AG09319 (cell line): Measurements from ENCODE around the gene TNPO2.

Source experiments
- DNase-seq: peaks from one replicate; pipeline ENCODE4 v3.0.0-alpha.2; 2010; ENCODE audit warnings: low read depth; ENCODE audit errors: extremely low read depth
- TF ChIP-seq, protein P1 (sequence below): IDR thresholded peaks from 2 replicates; pipeline ENCODE4 v1.5.1; 2011; ENCODE audit warnings: low read depth, mild to moderate bottlenecking, inconsistent platforms, low read length, moderate library complexity

TNPO2 gene

DNA sequence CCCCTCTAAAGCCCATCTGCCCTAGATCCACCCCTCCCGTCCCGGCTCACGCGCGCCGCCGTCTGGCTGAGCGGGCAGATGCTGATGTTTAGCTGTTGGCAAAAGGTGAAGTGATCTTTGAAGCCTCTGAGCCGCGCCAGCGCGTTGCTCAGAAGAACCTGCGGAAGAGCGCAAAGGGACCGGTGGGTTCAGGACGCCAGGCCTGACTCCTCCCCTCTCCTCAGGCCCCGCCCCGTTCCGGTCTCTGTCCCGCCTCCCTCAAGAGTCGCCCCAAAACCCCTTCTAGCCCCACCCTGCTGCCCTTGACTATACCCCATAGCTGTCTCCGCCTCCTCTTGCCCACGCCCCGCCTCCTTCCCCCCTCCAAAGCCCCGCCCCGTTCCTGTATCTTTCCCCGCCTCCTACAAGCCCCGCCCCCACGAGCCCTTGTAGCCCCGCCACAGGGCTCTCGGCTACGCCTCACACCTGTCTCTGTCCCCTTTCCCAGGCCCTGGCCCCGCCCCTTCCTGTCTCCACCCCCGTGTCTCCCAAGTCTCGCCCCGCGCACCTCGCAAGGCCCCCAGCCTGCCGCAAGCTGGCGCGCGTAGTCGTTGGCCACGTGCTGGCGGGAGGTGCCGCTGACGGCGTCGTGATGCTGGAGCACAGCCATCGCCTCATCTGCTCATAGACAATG is 66.7 kb downstream of the TNPO2 start:
- TF ChIP-seq, protein P1, sequence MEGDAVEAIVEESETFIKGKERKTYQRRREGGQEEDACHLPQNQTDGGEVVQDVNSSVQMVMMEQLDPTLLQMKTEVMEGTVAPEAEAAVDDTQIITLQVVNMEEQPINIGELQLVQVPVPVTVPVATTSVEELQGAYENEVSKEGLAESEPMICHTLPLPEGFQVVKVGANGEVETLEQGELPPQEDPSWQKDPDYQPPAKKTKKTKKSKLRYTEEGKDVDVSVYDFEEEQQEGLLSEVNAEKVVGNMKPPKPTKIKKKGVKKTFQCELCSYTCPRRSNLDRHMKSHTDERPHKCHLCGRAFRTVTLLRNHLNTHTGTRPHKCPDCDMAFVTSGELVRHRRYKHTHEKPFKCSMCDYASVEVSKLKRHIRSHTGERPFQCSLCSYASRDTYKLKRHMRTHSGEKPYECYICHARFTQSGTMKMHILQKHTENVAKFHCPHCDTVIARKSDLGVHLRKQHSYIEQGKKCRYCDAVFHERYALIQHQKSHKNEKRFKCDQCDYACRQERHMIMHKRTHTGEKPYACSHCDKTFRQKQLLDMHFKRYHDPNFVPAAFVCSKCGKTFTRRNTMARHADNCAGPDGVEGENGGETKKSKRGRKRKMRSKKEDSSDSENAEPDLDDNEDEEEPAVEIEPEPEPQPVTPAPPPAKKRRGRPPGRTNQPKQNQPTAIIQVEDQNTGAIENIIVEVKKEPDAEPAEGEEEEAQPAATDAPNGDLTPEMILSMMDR, result no peak
- DNase-seq, result no peak

DNA sequence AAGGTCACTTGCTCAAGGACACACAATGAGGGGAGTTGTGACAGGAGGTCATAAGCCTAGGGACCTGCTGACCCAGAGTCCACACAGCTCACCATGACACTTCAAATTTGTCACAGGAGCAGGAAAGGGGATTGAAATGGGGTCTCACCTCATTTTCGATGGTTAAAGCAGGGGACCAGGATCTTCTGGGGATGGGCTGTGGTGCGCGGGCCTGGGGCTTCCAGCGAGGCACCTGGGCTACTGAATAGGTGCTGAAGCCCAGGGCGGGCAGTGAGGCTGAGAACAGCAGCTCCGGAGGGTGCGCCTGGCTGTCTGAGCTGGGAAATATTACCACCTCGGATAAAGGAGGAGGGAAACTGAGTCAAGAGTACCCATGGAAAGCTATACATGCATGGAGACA is 68.2 kb downstream of the TNPO2 start:
- TF ChIP-seq, protein P1, result no peak
- DNase-seq, result no peak

DNA sequence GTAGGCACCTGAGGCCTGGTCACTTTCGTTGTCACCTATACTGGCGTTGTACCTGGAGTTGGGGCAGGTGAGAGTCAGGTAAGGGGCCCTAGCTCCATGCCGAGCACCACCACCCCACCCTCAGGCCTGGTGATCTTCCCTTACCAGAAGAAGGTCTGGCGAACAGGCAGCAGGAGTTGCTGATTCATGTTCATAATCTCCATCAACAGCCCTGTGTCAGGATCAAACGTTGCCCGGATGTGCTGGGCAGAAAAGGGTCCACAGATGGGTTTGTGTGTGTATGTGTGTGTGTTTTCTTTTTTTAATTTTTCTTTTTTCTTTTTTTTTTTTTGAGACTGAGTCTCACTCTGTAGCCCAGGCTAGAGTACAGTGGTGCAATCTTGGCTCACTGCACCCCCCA is 71.5 kb downstream of the TNPO2 start:
- no peak for DNase-seq
- TF ChIP-seq, protein P1, result no peak

DNA sequence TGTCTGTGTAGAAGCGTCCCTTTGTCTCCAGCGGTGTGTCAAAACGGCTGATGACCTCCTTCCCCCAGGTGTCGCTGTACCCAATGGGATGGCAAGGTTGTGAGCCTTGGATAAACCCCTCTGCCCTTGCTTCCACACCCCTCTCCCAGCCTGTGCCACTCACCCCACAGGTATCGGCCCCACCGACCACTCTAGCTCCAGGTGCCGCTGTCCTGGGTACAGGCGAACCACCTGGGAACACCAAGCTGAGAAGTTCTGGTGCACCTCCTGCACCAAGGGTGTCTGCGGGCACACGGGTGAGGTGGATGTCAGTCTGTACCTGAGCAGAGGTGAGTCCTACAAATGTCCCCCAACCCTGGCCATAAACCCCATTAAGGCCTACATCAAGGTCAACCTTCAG is 73.8 kb downstream of the TNPO2 start:
- no peak for DNase-seq
- TF ChIP-seq, protein P1, result no peak
